ENCODE data around the gene HEBP1.

DNA sequence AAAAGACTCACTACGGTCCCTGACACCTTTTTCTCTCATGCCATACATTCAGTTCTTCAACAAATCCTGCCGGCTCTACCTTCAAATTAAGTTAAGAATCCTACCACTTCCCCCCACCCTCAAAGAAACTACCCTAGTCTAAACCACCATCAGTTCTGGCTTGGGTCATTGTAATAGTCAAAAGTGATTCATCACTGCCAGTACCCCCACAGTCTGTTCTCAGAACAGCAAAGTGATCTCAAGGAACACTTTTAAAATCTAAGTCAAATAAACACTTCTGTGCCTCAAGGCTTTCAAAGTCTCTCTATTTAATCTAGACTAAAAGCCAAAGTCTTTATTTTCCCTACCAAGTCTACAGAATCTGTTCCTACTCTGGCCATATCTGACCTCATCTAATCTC, 32.1 kb upstream of the HEBP1 start:
- TF ChIP-seq POLR2A (IDR thresholded peaks at IDR 0.05), result no peak
- TF ChIP-seq, protein P1, sequence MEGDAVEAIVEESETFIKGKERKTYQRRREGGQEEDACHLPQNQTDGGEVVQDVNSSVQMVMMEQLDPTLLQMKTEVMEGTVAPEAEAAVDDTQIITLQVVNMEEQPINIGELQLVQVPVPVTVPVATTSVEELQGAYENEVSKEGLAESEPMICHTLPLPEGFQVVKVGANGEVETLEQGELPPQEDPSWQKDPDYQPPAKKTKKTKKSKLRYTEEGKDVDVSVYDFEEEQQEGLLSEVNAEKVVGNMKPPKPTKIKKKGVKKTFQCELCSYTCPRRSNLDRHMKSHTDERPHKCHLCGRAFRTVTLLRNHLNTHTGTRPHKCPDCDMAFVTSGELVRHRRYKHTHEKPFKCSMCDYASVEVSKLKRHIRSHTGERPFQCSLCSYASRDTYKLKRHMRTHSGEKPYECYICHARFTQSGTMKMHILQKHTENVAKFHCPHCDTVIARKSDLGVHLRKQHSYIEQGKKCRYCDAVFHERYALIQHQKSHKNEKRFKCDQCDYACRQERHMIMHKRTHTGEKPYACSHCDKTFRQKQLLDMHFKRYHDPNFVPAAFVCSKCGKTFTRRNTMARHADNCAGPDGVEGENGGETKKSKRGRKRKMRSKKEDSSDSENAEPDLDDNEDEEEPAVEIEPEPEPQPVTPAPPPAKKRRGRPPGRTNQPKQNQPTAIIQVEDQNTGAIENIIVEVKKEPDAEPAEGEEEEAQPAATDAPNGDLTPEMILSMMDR (IDR thresholded peaks at IDR 0.05), result no peak

All from Peyer's patch (tissue), 4 donors.